ENCODE results near the gene CTIF.
"Not testable (repeated sequence)": the region's sequence is repeated elsewhere in the genome, so short reads cannot be mapped to it uniquely, and the experiment has no call there.

CTIF gene

GRCh38 chr18:48868468-48869466 lies 329.9 kb downstream of the CTIF start:
- peak overlapping the region; percentile 7 to 69 for H2BK12ac ChIP-seq (ENCODE audit: low read length in 2 of 2)
- H3K4ac ChIP-seq (ENCODE audit: low read depth in 1 of 2, low read length in 2 of 2): no peak overlapping the region
- no peak for DNase-seq
- no peaks in the 10 kb centered on the region for H3K27me3 ChIP-seq (ENCODE audit: control insufficient read depth in 1 of 2, insufficient read depth in 1 of 2, low read length in 2 of 2)
- H3K36me3 ChIP-seq (ENCODE audit: control insufficient read depth in 1 of 2, insufficient read depth in 2 of 2, low read depth in 1 of 2, low read length in 2 of 2): peaks cover 0 to 3% of the 10 kb centered on the region in 2 experiments
- peak overlapping the region; percentile 6 for H4K91ac ChIP-seq (ENCODE audit: low read length)
- no peak overlapping the region for H2BK5ac ChIP-seq (ENCODE audit: low read depth, low read length, poor library complexity, severe bottlenecking)
- no peaks in the 10 kb centered on the region for H3K79me1 ChIP-seq (replicated peaks; ENCODE audit: low read length, poor library complexity, severe bottlenecking)
- H3K9me3 ChIP-seq (ENCODE audit: control insufficient read depth, low read length): peaks cover 3% of the 10 kb centered on the region
- no peak overlapping the region for H3K9ac ChIP-seq (ENCODE audit: low read length)
- no peak overlapping the region for H2AFZ ChIP-seq (ENCODE audit: low read depth, low read length)
- no peak overlapping the region for H3K23ac ChIP-seq (ENCODE audit: low read length in 2 of 2)
- H3K4me3 ChIP-seq (ENCODE audit: insufficient read depth in 1 of 2, low read depth in 1 of 2, low read length in 2 of 2): no peak overlapping the region
- no peak overlapping the region for H3K14ac ChIP-seq (ENCODE audit: low read length in 2 of 2)
- peak overlapping the region; percentile 69 for H4K8ac ChIP-seq (ENCODE audit: low read length)
- H3K18ac ChIP-seq (ENCODE audit: low read depth in 1 of 2, low read length in 2 of 2): peak overlapping the region in 1 of 2 experiments; percentile 44
- peak overlapping the region; percentile 9 for H2AK5ac ChIP-seq (ENCODE audit: low read length, severe bottlenecking)
- H2BK15ac ChIP-seq (ENCODE audit: low read depth, poor library complexity, severe bottlenecking): no peak overlapping the region
- H3K4me2 ChIP-seq (ENCODE audit: low read length, poor library complexity, severe bottlenecking): no peak overlapping the region
- WGBS: 75% methylated on average over 14 of the region's 14 CpGs
- peaks cover 30% of the 10 kb centered on the region for H3K4me1 ChIP-seq (ENCODE audit: control insufficient read depth, insufficient read depth, low read depth, low read length)
- H2BK120ac ChIP-seq (ENCODE audit: low read depth, low read length): no peak overlapping the region
- H3K27ac ChIP-seq (ENCODE audit: low read length, poor library complexity, severe bottlenecking): no peak overlapping the region

GRCh38 chr18:48869591-48869990 lies 330.8 kb downstream of the CTIF start:
- no peak overlapping the region for H2BK120ac ChIP-seq (ENCODE audit: low read depth, low read length)
- peaks cover 0 to 3% of the 10 kb centered on the region in 2 experiments for H3K36me3 ChIP-seq (ENCODE audit: control insufficient read depth in 1 of 2, insufficient read depth in 2 of 2, low read depth in 1 of 2, low read length in 2 of 2)
- peak overlapping the region in 1 of 2 experiments; percentile 38 for H3K18ac ChIP-seq (ENCODE audit: low read depth in 1 of 2, low read length in 2 of 2)
- H4K8ac ChIP-seq (ENCODE audit: low read length): no peak overlapping the region
- peaks cover 32% of the 10 kb centered on the region for H3K4me1 ChIP-seq (ENCODE audit: control insufficient read depth, insufficient read depth, low read depth, low read length)
- H3K79me1 ChIP-seq (replicated peaks; ENCODE audit: low read length, poor library complexity, severe bottlenecking): no peaks in the 10 kb centered on the region
- H2AK5ac ChIP-seq (ENCODE audit: low read length, severe bottlenecking): peak overlapping the region; percentile 8
- H3K9me3 ChIP-seq (ENCODE audit: control insufficient read depth, low read length): peaks cover 3% of the 10 kb centered on the region
- H3K23ac ChIP-seq (ENCODE audit: low read length in 2 of 2): no peak overlapping the region
- H3K9ac ChIP-seq (ENCODE audit: low read length): no peak overlapping the region
- DNase-seq: no peak
- H3K4ac ChIP-seq (ENCODE audit: low read depth in 1 of 2, low read length in 2 of 2): no peak overlapping the region
- WGBS: 86% methylated on average over 5 of the region's 5 CpGs
- no peak overlapping the region for H2BK12ac ChIP-seq (ENCODE audit: low read length in 2 of 2)
- no peak overlapping the region for H3K4me3 ChIP-seq (ENCODE audit: insufficient read depth in 1 of 2, low read depth in 1 of 2, low read length in 2 of 2)
- no peak overlapping the region for H2BK5ac ChIP-seq (ENCODE audit: low read depth, low read length, poor library complexity, severe bottlenecking)
- H3K27me3 ChIP-seq (ENCODE audit: control insufficient read depth in 1 of 2, insufficient read depth in 1 of 2, low read length in 2 of 2): no peaks in the 10 kb centered on the region
- H3K27ac ChIP-seq (ENCODE audit: low read length, poor library complexity, severe bottlenecking): no peak overlapping the region
- no peak overlapping the region for H2AFZ ChIP-seq (ENCODE audit: low read depth, low read length)
- H3K14ac ChIP-seq (ENCODE audit: low read length in 2 of 2): no peak overlapping the region
- no peak overlapping the region for H2BK15ac ChIP-seq (ENCODE audit: low read depth, poor library complexity, severe bottlenecking)
- H3K4me2 ChIP-seq (ENCODE audit: low read length, poor library complexity, severe bottlenecking): no peak overlapping the region
- peak overlapping the region; percentile 31 for H4K91ac ChIP-seq (ENCODE audit: low read length)

- not testable (repeated sequence) for H3K36me3 ChIP-seq (ENCODE audit: control insufficient read depth in 1 of 2, insufficient read depth in 2 of 2, low read depth in 1 of 2, low read length in 2 of 2); H4K91ac ChIP-seq (ENCODE audit: low read length); H3K4me3 ChIP-seq (ENCODE audit: insufficient read depth in 1 of 2, low read depth in 1 of 2, low read length in 2 of 2); H2BK120ac ChIP-seq (ENCODE audit: low read depth, low read length); H3K9ac ChIP-seq (ENCODE audit: low read length); H3K18ac ChIP-seq (ENCODE audit: low read depth in 1 of 2, low read length in 2 of 2); H2BK15ac ChIP-seq (ENCODE audit: low read depth, poor library complexity, severe bottlenecking); H3K27me3 ChIP-seq (ENCODE audit: control insufficient read depth in 1 of 2, insufficient read depth in 1 of 2, low read length in 2 of 2); H2BK5ac ChIP-seq (ENCODE audit: low read depth, low read length, poor library complexity, severe bottlenecking); H4K8ac ChIP-seq (ENCODE audit: low read length); H3K27ac ChIP-seq (ENCODE audit: low read length, poor library complexity, severe bottlenecking); DNase-seq; H2AK5ac ChIP-seq (ENCODE audit: low read length, severe bottlenecking); H2AFZ ChIP-seq (ENCODE audit: low read depth, low read length); H3K14ac ChIP-seq (ENCODE audit: low read length in 2 of 2); H3K4me2 ChIP-seq (ENCODE audit: low read length, poor library complexity, severe bottlenecking); H3K9me3 ChIP-seq (ENCODE audit: control insufficient read depth, low read length); H2BK12ac ChIP-seq (ENCODE audit: low read length in 2 of 2); H3K23ac ChIP-seq (ENCODE audit: low read length in 2 of 2); H3K4ac ChIP-seq (ENCODE audit: low read depth in 1 of 2, low read length in 2 of 2); H3K79me1 ChIP-seq (replicated peaks; ENCODE audit: low read length, poor library complexity, severe bottlenecking)
- H3K4me1 ChIP-seq (ENCODE audit: control insufficient read depth, insufficient read depth, low read depth, low read length): peaks cover 43% of the 10 kb centered on the region
- WGBS: 91% methylated on average over 13 of the region's 13 CpGs
Measured at GRCh38 chr18:48870926-48871325, 332.1 kb downstream of the CTIF start.

GRCh38 chr18:48871391-48872166 lies 332.7 kb downstream of the CTIF start:
- Histone ChIP-seq H4K91ac (ENCODE audit: low read length) (peak overlapping the region; percentile 80), H2AK5ac (ENCODE audit: low read length, severe bottlenecking) (peak overlapping the region; percentile 59), H2BK15ac (ENCODE audit: low read depth, poor library complexity, severe bottlenecking) (no peak overlapping the region), H2BK12ac (ENCODE audit: low read length in 2 of 2) (peak overlapping the region; percentile 32 to 90), H3K18ac (ENCODE audit: low read depth in 1 of 2, low read length in 2 of 2) (peak overlapping the region in 1 of 2 experiments; percentile 82), H3K4me1 (ENCODE audit: control insufficient read depth, insufficient read depth, low read depth, low read length) (peaks cover 49% of the 10 kb centered on the region), H3K27ac (ENCODE audit: low read length, poor library complexity, severe bottlenecking) (no peak overlapping the region), H3K4me3 (ENCODE audit: insufficient read depth in 1 of 2, low read depth in 1 of 2, low read length in 2 of 2) (no peak overlapping the region), H3K9me3 (ENCODE audit: control insufficient read depth, low read length) (no peaks in the 10 kb centered on the region), H3K9ac (ENCODE audit: low read length) (no peak overlapping the region), H2AFZ (ENCODE audit: low read depth, low read length) (no peak overlapping the region), H4K8ac (ENCODE audit: low read length) (no peak overlapping the region), H3K14ac (ENCODE audit: low read length in 2 of 2) (peak overlapping the region in 1 of 2 experiments; percentile 62), H3K23ac (ENCODE audit: low read length in 2 of 2) (peak overlapping the region in 1 of 2 experiments; percentile 28), H3K4me2 (ENCODE audit: low read length, poor library complexity, severe bottlenecking) (no peak overlapping the region), H3K4ac (ENCODE audit: low read depth in 1 of 2, low read length in 2 of 2) (peak overlapping the region in 1 of 2 experiments; percentile 11), H3K36me3 (ENCODE audit: control insufficient read depth in 1 of 2, insufficient read depth in 2 of 2, low read depth in 1 of 2, low read length in 2 of 2) (no peaks in the 10 kb centered on the region), H2BK5ac (ENCODE audit: low read depth, low read length, poor library complexity, severe bottlenecking) (no peak overlapping the region), H2BK120ac (ENCODE audit: low read depth, low read length) (no peak overlapping the region), H3K27me3 (ENCODE audit: control insufficient read depth in 1 of 2, insufficient read depth in 1 of 2, low read length in 2 of 2) (no peaks in the 10 kb centered on the region), H3K79me1 (replicated peaks; ENCODE audit: low read length, poor library complexity, severe bottlenecking) (no peaks in the 10 kb centered on the region)
- no peak for DNase-seq
- 92% methylated on average over 23 of the region's 23 CpGs for WGBS

All from mesenchymal stem cell (in vitro differentiated cells and primary cell).